HepG2 (cell line): ENCODE measurements around the gene CARS2. TPM values are rescaled to one million over a fixed set of nuclear protein-coding genes. Genes with fewer than 3 reads are reported as not detected.

Experiments used
- ATF2 ChIP-seq: sonication (generic); formaldehyde crosslinking; IDR thresholded peaks from 2 replicates; pipeline ENCODE4 v1.4.0; 2020; ENCODE audit warnings: missing genetic modification reagents
- EZH2 ChIP-seq: conservative IDR thresholded peaks from 2 replicates; pipeline ENCODE4 v1.6.1; 2012; ENCODE audit warnings: mild to moderate bottlenecking, low read depth, low read length, moderate library complexity
- JUN ChIP-seq: sonication (generic); formaldehyde crosslinking; IDR thresholded peaks from 2 replicates; pipeline ENCODE4 v1.4.0; 2020; ENCODE audit warnings: mild to moderate bottlenecking, missing genetic modification reagents
- LRRFIP1 ChIP-seq: sonication (generic); formaldehyde crosslinking; conservative IDR thresholded peaks from 2 replicates; pipeline ENCODE4 v1.4.0; 2020; ENCODE audit warnings: missing genetic modification reagents
- NFE2L1 ChIP-seq: sonication (generic); formaldehyde crosslinking; IDR thresholded peaks from 2 replicates; pipeline ENCODE4 v1.4.0; 2020; ENCODE audit warnings: missing genetic modification reagents, mild to moderate bottlenecking, borderline replicate concordance
- NR3C1 ChIP-seq: sonication (generic); formaldehyde crosslinking; IDR thresholded peaks from 2 replicates; pipeline ENCODE4 v1.4.0; 2020; ENCODE audit warnings: missing genetic modification reagents
- TAF1 ChIP-seq: sonication (generic); formaldehyde crosslinking; IDR thresholded peaks from 2 replicates; pipeline ENCODE4 v1.4.0; 2020; ENCODE audit warnings: missing genetic modification reagents
- THAP7 ChIP-seq: sonication (generic); formaldehyde crosslinking; IDR thresholded peaks from 2 replicates; pipeline ENCODE4 v1.8.1; 2023; ENCODE audit warnings: mild to moderate bottlenecking, missing genetic modification reagents
- ZHX2 ChIP-seq, 2 experiments: sonication (generic) in 1 of 2; formaldehyde crosslinking in 1 of 2; IDR thresholded peaks; 2 replicates each; pipeline versions ENCODE4 v1.6.1 to v1.9.0; 2014 to 2022; ENCODE audit warnings: antibody characterized with exemption in 1 of 2, borderline replicate concordance in 1 of 2, inconsistent platforms in 1 of 2, low read depth in 1 of 2, missing genetic modification reagents in 1 of 2
- ZNF10 ChIP-seq: sonication (generic); formaldehyde crosslinking; IDR thresholded peaks from 2 replicates; pipeline ENCODE4 v1.4.0; 2020; ENCODE audit warnings: mild to moderate bottlenecking, low read depth, missing genetic modification reagents, borderline replicate concordance
- ZNF124 ChIP-seq: sonication (generic); formaldehyde crosslinking; IDR thresholded peaks from 2 replicates; pipeline ENCODE4 v1.4.0; 2020; ENCODE audit warnings: missing genetic modification reagents
- ZNF382 ChIP-seq: sonication (generic); formaldehyde crosslinking; IDR thresholded peaks from 2 replicates; pipeline ENCODE4 v1.5.0; 2020; ENCODE audit warnings: missing genetic modification reagents, mild to moderate bottlenecking, borderline replicate concordance
- ZNF567 ChIP-seq: sonication (generic); formaldehyde crosslinking; IDR thresholded peaks from 2 replicates; pipeline ENCODE4 v1.8.1; 2023; ENCODE audit warnings: mild to moderate bottlenecking, missing genetic modification reagents, borderline replicate concordance
- ZNF678 ChIP-seq: sonication (generic); formaldehyde crosslinking; IDR thresholded peaks from 2 replicates; pipeline ENCODE4 v1.4.0; 2020; ENCODE audit warnings: mild to moderate bottlenecking, missing genetic modification reagents
- ZSCAN12 ChIP-seq: sonication (generic); formaldehyde crosslinking; IDR thresholded peaks from 2 replicates; pipeline ENCODE4 v1.9.0; 2021; ENCODE audit warnings: mild to moderate bottlenecking, missing genetic modification reagents
- ZSCAN9 ChIP-seq: IDR thresholded peaks from 2 replicates; pipeline ENCODE4 v1.6.1; 2016; ENCODE audit warnings: borderline replicate concordance
- ZZZ3 ChIP-seq: sonication (generic); formaldehyde crosslinking; IDR thresholded peaks from 2 replicates; pipeline ENCODE4 v1.4.0; 2020; ENCODE audit warnings: missing genetic modification reagents, mild to moderate bottlenecking, borderline replicate concordance
- polyA plus RNA-seq, 8 experiments: library from polyadenylated mRNA; depleted of rRNA in 3 of 8; stranded (reverse) in 7 of 8; unstranded in 1 of 8; fragments of >200 nt; fragmentation: Illumina TruSeq in 4 of 8; extraction: Trizol in 4 of 8; gene quantifications; 2 replicates each; pipeline versions ENCODE4 v1.2.1 to v1.2.3, GENCODE V29; 2011 to 2016; ENCODE audit warnings: low read depth in 4 of 8, missing spikeins in 1 of 8, mixed read lengths in 1 of 8; ENCODE audit not compliant: insufficient read depth in 1 of 8
- total RNA-seq, 5 experiments: library from RNA; depleted of rRNA; stranded (reverse); fragments of >200 nt; fragmentation: Illumina TruSeq; extraction: Trizol; gene quantifications; 2 replicates each; pipeline ENCODE4 v1.2.3, GENCODE V29; 2016; ENCODE audit warnings: low read depth in 1 of 5

Gene CARS2
- total and polyA plus RNA-seq, 2 of the 13 experiments (the other 11 are each of a cell fraction or from before 2014, with no cell fraction given) = 41.1 to 59.3 TPM

GRCh38 chr13:110615322-110616102 is 90.4 kb downstream of the CARS2 start, which contains the start of gene NAXD (continued):
- no peak; the same call in 1 of the 2 replicates for TF ChIP-seq ZZZ3 (CRISPR knock-in tag)
- TF ChIP-seq ZSCAN12 (CRISPR knock-in tag) = no peak; the same call in 1 of the 2 replicates
- no peak for TF ChIP-seq THAP7 (CRISPR knock-in tag)
- peak; percentile 78 for TF ChIP-seq ATF2 (CRISPR knock-in tag)
- no peak for TF ChIP-seq ZNF678
- 0 out of 2 replicates have a peak, but pooled peaks have one; percentile 14 for TF ChIP-seq ZNF567
- TF ChIP-seq ZNF10 = no peak
- no peak for TF ChIP-seq LRRFIP1
- no peak for TF ChIP-seq ZSCAN9 (CRISPR knock-in tag)
- TF ChIP-seq JUN (CRISPR knock-in tag) = no peak
- TF ChIP-seq ZNF124 = no peak
- TF ChIP-seq TAF1 = peak; percentile 91
- no peak for TF ChIP-seq NFE2L1
- TF ChIP-seq ZNF382 (CRISPR knock-in tag) = no peak
- peak; percentile 68 for TF ChIP-seq ZHX2 (IDR thresholded peaks at IDR 0.05; ENCODE audit: low read depth)
- no peak for TF ChIP-seq ZHX2 (CRISPR knock-in tag; IDR thresholded peaks at IDR 0.05; ENCODE audit: borderline replicate concordance)
- no peak for TF ChIP-seq EZH2
- no peak for TF ChIP-seq NR3C1 (CRISPR knock-in tag)
